AG04449 (cell line): ENCODE data around the gene FAM25A.
"Not testable (repeated sequence)": the region's sequence is repeated elsewhere in the genome, so short reads cannot be mapped to it uniquely, and the experiment has no call there.

Experiments
- CTCF ChIA-PET: fragments of 350-600 bp; formaldehyde crosslinking; extraction: SDS; loops from one replicate; lab custom pipeline; 2021; ENCODE audit warnings: antibody characterized with exemption; lab: Yijun Ruan, JAX
- POLR2A ChIA-PET: fragments of 400-600, 350-600 bp; formaldehyde crosslinking; extraction: SDS; loops from one replicate; lab custom pipeline; 2020; ENCODE audit warnings: antibody characterized with exemption, inconsistent platforms; lab: Yijun Ruan, JAX
- DNase-seq: peaks from one replicate; pipeline ENCODE4 v3.0.0-alpha.2; 2010; ENCODE audit warnings: low read depth, low spot score
- H3K4me3 ChIP-seq: 2 replicates; pipeline ENCODE4 v1.5.1; 2011; ENCODE audit warnings: low read depth, mild to moderate bottlenecking, control low read depth, low read length
- TF ChIP-seq, protein P1 (sequence below): IDR thresholded peaks from one replicate; pipeline ENCODE4 v1.5.1; 2011; ENCODE audit warnings: mild to moderate bottlenecking, moderate library complexity, low read length, control low read depth, inconsistent platforms; ENCODE audit not compliant: insufficient read depth; ENCODE audit errors: missing control alignments

The FAM25A gene

DNA sequence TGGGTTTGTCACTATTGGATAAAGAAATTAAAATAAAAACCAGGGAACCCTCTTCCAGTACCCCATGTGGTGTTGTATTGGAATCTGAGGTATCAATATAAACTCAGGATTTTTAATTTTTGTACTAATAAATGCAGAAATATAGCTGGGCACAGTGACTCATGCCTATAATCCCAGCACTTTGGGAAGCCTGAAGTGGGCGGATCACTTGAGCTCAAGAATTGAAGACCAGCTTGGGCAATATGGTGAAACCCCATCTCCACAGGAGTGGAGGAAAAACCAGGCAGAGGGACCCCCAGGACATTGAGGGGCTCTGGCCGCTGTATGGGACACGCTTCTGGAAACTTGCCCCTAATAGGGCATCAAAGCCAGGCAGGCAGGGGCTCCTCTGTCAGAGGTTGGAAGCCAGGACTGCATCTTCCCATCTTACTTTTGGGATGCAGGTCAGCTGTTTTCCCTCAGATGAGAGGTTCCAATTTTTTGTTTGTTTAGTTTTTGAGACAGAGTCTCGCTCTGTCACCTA lies 40.7 kb upstream of the FAM25A start:
- POLR2A ChIA-PET: no interaction called here
- CTCF ChIA-PET: no interaction called here
- no peak overlapping the region for H3K4me3 ChIP-seq
- DNase-seq: no peak
- TF ChIP-seq, protein P1, sequence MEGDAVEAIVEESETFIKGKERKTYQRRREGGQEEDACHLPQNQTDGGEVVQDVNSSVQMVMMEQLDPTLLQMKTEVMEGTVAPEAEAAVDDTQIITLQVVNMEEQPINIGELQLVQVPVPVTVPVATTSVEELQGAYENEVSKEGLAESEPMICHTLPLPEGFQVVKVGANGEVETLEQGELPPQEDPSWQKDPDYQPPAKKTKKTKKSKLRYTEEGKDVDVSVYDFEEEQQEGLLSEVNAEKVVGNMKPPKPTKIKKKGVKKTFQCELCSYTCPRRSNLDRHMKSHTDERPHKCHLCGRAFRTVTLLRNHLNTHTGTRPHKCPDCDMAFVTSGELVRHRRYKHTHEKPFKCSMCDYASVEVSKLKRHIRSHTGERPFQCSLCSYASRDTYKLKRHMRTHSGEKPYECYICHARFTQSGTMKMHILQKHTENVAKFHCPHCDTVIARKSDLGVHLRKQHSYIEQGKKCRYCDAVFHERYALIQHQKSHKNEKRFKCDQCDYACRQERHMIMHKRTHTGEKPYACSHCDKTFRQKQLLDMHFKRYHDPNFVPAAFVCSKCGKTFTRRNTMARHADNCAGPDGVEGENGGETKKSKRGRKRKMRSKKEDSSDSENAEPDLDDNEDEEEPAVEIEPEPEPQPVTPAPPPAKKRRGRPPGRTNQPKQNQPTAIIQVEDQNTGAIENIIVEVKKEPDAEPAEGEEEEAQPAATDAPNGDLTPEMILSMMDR: no peak

DNA sequence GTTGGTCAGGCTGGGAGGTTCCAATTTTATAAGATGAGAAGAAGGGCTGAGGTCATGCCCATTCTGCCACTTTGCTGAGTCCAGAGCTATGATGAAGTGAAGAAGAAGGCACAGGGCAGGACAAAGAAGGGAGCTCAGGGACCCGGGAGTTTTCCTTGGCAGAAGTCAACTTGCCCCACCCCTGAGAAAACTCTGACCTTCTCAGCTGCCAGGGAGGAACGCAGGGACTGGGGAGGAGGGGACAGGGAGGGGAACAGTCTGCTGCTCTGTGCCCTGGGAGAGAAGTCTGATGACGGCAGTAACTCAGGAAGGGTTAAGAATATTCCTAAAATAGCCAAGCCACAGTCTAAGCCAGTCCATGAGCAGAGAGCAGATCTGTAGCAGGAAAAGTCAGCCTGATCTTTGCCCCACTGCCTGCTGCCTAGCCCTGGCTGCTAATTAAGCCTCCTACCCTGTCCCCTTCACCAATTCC lies 40.1 kb upstream of the FAM25A start:
- CTCF ChIA-PET: interaction anchor here (0.9 kb wide), 1 partner anchor 19 kb away, joined by 3 read pairs; no protein-coding TSS in a partner anchor
- H3K4me3 ChIP-seq: no peak overlapping the region
- DNase-seq: no peak
- POLR2A ChIA-PET: interaction anchor here (1.2 kb wide), 1 partner anchor 9 kb away, joined by 4 read pairs; no protein-coding TSS in a partner anchor
- TF ChIP-seq, protein P1: no peak

DNA sequence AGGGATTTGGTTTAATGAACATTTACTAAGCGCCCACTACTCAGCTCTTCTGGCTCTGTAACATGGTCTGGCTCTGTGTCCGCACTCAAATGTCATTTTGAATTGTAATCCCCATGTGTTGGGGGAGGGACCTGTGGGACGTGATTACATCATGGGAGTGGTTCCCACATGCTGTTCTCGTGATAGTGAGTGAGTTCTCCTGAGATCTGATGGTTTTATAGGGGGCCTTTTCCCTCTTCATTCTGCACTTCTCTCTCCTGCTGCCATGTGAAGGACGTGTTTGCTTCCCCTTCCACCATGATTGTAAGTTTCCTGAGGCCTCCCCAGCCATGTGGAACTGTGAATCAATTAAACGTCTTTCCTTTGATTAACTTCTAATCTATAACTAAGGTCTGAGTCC lies 39.1 kb upstream of the FAM25A start:
- ChIA-PET CTCF (interaction anchor here (0.9 kb wide), 1 partner anchor 20 kb away, joined by 3 read pairs; no protein-coding TSS in a partner anchor), POLR2A (interaction anchor here (1.2 kb wide), 1 partner anchor 10 kb away, joined by 4 read pairs; no protein-coding TSS in a partner anchor)
- DNase-seq, H3K4me3 ChIP-seq: not testable (repeated sequence)

DNA sequence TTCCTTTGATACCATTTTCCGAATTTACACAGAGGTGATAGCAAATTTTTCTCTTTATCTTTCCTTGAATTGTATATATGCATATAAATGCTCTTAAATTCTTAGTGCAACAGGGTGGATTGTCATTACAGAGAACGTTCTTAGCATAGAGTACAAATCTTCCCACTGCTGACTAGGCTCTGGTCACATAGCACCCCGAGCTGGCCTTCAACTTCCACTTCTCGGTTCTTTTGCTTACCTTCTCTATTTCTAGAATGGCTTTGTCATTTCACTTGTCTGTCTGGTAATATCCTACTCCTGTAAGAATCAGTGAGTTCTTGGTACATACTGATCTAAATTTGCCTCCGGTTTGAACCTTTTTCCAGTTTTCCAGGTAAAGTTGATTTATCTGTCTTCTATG lies 38.4 kb upstream of the FAM25A start:
- TF ChIP-seq, protein P1: no peak
- CTCF ChIA-PET: no interaction called here
- POLR2A ChIA-PET: no interaction called here
- no peak for DNase-seq
- H3K4me3 ChIP-seq: no peak overlapping the region

DNA sequence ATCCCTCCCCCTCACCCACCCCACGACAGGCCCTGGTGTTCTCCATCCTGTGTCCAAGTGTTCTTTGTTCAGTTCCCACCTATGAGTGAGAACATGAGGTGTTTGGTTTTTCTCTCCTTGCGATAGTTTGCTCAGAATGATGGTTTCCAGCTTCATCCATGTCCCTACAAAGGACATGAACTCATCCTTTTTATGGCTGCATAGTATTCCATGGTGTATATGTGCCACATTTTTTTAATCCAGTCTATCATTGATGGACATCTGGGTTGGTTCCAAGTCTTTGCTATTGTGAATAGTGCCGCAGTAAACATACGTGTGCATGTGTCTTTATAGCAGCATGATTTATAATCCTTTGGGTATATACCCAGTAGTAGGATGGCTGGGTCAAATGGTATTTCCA lies 35.6 kb upstream of the FAM25A start:
- H3K4me3 ChIP-seq, POLR2A ChIA-PET, DNase-seq, CTCF ChIA-PET: not testable (repeated sequence)

DNA sequence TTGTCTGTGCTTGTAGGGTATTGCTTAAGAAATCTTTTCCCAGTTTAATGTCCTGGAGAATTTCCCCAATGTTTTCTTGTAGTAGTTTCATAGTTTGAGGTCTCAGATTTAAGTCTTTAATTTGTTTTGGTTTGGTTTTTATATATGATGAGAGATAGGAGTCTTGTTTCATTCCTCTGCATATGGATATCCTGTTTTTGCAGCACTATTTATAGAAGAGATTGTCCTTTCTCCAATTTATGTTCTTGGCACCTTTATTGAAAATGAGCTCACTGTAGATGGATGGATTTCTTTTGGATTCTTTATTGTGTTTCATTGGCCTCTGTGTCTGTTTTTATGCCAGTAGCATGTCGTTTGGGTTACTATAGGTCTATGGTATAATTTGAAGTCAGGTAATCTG lies 31.6 kb upstream of the FAM25A start:
- CTCF ChIA-PET: interaction anchor here (2.1 kb wide), 1 partner anchor 22 kb away, joined by 8 read pairs; no protein-coding TSS in a partner anchor
- TF ChIP-seq, protein P1: no peak
- POLR2A ChIA-PET: no interaction called here
- H3K4me3 ChIP-seq: no peak overlapping the region
- DNase-seq: no peak

DNA sequence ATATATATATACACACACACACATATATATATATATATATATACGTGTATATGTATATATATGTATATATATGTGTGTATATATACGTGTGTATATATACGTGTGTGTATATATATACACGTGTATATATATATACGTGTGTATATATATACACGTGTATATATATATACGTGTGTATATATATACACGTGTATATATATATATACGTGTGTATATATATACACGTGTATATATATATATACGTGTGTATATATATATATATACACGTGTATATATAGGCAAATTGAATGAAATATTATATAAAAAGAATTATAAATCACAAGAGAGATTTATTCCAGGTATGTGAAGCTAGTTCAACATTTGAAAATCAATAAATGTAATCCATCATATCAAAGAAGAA lies 28.7 kb upstream of the FAM25A start:
- DNase-seq, H3K4me3 ChIP-seq, CTCF ChIA-PET, POLR2A ChIA-PET: not testable (repeated sequence)

DNA sequence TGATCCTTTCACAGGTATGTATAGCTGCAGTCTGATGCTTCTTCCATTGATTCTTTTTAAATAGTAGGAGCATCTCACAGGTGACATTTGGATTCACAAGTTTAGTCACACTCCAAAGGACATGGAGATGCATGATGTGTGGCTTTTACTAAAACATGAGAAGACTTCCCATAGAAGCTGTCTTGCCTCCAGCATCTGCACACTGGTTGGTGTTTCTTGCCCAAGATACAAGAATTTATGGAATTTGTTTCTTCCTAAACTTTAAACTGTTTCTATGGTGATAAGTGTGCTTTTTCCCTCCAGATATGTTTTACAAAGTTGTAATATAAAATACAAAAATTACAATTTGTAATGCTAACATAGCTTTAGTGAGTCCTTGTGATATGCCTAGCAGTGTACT lies 27.6 kb upstream of the FAM25A start:
- no peak overlapping the region for H3K4me3 ChIP-seq
- CTCF ChIA-PET: no interaction called here
- DNase-seq: no peak
- POLR2A ChIA-PET: no interaction called here
- TF ChIP-seq, protein P1: no peak
